HepG2 (cell line): ENCODE measurements around the gene MBD3. TPM values are rescaled to one million over a fixed set of nuclear protein-coding genes. Genes with fewer than 3 reads are reported as not detected.
A peak's percentile ranks its signal among the peaks of the same experiment; 100 is the strongest.

Experiments used
- ATAC-seq: fragments of 200-7000 bp; cut with Tn5 transposase; 3 replicates; pipeline ENCODE4 v1.9.1; 2020; ENCODE audit warnings: mild to moderate bottlenecking, moderate library complexity
- BruUV-seq: library from RNA; stranded (reverse); fragments of 400-500 nt; replicated peaks from 2 replicates; lab custom pipeline; 2021; lab: Mats Ljungman, UMichigan
- CTCF ChIA-PET: fragments of 300-600 bp; formaldehyde crosslinking; extraction: SDS; loops from one replicate; lab custom pipeline; 2021; ENCODE audit warnings: low total read pairs, inconsistent platforms, low intra/inter-chr PET ratio; lab: Yijun Ruan, JAX
- POLR2A ChIA-PET: fragments of 350-600 bp; sonication (Branson Sonifier 250); formaldehyde crosslinking; loops from one replicate; lab custom pipeline; 2020; ENCODE audit warnings: antibody characterized with exemption, inconsistent platforms; lab: Yijun Ruan, JAX
- DNase-seq: peaks from one replicate; pipeline ENCODE4 v3.0.0-alpha.2; 2015; ENCODE audit warnings: low spot score
- FAIRE-seq: peaks from 3 replicates; lab custom pipeline; 2011; peaks lifted over from hg19 to GRCh38; lab: Jason Lieb, UNC
- H2AFZ ChIP-seq: one replicate; pipeline ENCODE4 v1.6.1; 2011; ENCODE audit warnings: low read length, inconsistent platforms
- H3K27ac ChIP-seq: fragments of 300-600 bp; 3 replicates; pipeline ENCODE4 v1.8.0; 2011; ENCODE audit warnings: mixed run types, mild to moderate bottlenecking, mixed read lengths, low read length, inconsistent platforms; ENCODE audit not compliant: insufficient read depth; ENCODE audit errors: extremely low read length
- H3K27me3 ChIP-seq, 2 experiments: fragments of 200-600 bp in 1 of 2; 2 replicates in 1 of 2; 3 replicates in 1 of 2; pipeline versions ENCODE4 v1.6.0 to v1.8.0; 2011; ENCODE audit warnings: low read length in 2 of 2, mild to moderate bottlenecking in 2 of 2, moderate library complexity in 2 of 2, inconsistent platforms in 1 of 2; ENCODE audit not compliant: insufficient read depth in 2 of 2, control insufficient read depth in 1 of 2
- H3K36me3 ChIP-seq, 2 experiments: fragments of 200-600 bp in 1 of 2; replicated peaks in 1 of 2; 2 replicates in 1 of 2; 3 replicates in 1 of 2; pipeline versions ENCODE4 v1.5.1 to v1.8.0; 2011; ENCODE audit warnings: low read length in 2 of 2, inconsistent platforms in 1 of 2; ENCODE audit not compliant: insufficient read depth in 2 of 2, control insufficient read depth in 1 of 2
- H3K4me1 ChIP-seq: 2 replicates; pipeline ENCODE4 v1.5.1; 2012; ENCODE audit warnings: low read length, inconsistent platforms; ENCODE audit not compliant: insufficient read depth
- H3K4me2 ChIP-seq: 2 replicates; pipeline ENCODE4 v1.6.0; 2011; ENCODE audit warnings: low read depth, low read length, inconsistent platforms
- H3K4me3 ChIP-seq, 3 experiments: fragments of 200-600 bp in 1 of 3; sonication (generic), shearing (Covaris generic) in 1 of 3; replicated peaks in 1 of 3; 2 replicates each; pipeline ENCODE4 v1.5.1; 2011 to 2016; ENCODE audit warnings: low read length in 3 of 3, inconsistent platforms in 2 of 3, low read depth in 2 of 3, mild to moderate bottlenecking in 2 of 3, control low read depth in 1 of 3, mixed read lengths in 1 of 3; ENCODE audit not compliant: insufficient read depth in 1 of 3
- H3K79me2 ChIP-seq: one replicate; pipeline ENCODE4 v1.6.1; 2011; ENCODE audit warnings: low read length, inconsistent platforms; ENCODE audit not compliant: insufficient read depth
- H3K9ac ChIP-seq: 2 replicates; pipeline ENCODE4 v1.6.0; 2011; ENCODE audit warnings: mild to moderate bottlenecking, low read depth, low read length, inconsistent platforms; ENCODE audit not compliant: insufficient read depth
- H3K9me3 ChIP-seq: 2 replicates; pipeline ENCODE4 v1.5.1; 2012; ENCODE audit warnings: mild to moderate bottlenecking, low read length
- H4K20me1 ChIP-seq: 2 replicates; pipeline ENCODE4 v1.6.0; 2011; ENCODE audit warnings: inconsistent platforms, mild to moderate bottlenecking, low read length, moderate library complexity; ENCODE audit not compliant: insufficient read depth
- AGO2 ChIP-seq: fragments of 200-400 bp; formaldehyde crosslinking; optimal IDR thresholded peaks from 2 replicates; pipeline ENCODE3; 2017; ENCODE audit warnings: mild to moderate bottlenecking, low read depth, low read length, moderate library complexity
- ATF7-NPFF ChIP-seq: sonication (generic); formaldehyde crosslinking; IDR thresholded peaks from 2 replicates; pipeline ENCODE4 v1.8.1; 2023; ENCODE audit warnings: mild to moderate bottlenecking, low read depth, missing genetic modification reagents, moderate library complexity
- HIVEP1 ChIP-seq: sonication (generic); formaldehyde crosslinking; IDR thresholded peaks from 2 replicates; pipeline ENCODE4 v1.4.0; 2020; ENCODE audit warnings: mild to moderate bottlenecking, missing genetic modification reagents
- TAF15 ChIP-seq: fragments of 200-400 bp; formaldehyde crosslinking; IDR thresholded peaks from one replicate; pipeline ENCODE4 v1.6.1; 2018; ENCODE audit warnings: mild to moderate bottlenecking, low read depth, low read length; ENCODE audit not compliant: poor library complexity, severe bottlenecking
- WGBS: methylation state at CpG from one replicate; pipeline ENCODE4 v1.1.6; 2017; ENCODE audit warnings: low lambda C conversion rate; 5-methylcytosine and 5-hydroxymethylcytosine counted together
- in situ Hi-C: cut with HindIII; loops from 2 replicates; pipeline ENCODE4 v1.10.0; 2017; ENCODE audit warnings: low pct_unique_long_range_greater_than_20kb; ENCODE audit not compliant: extremely low pct_ligation_motif_present
- intact Hi-C: fragments of 100-400 bp; cut with micrococcal nuclease; formaldehyde crosslinking; loops from one replicate; pipeline ENCODE4 v1.10.0; 2022; ENCODE audit not compliant: unreplicated experiment
- polyA plus RNA-seq, 8 experiments: library from polyadenylated mRNA; depleted of rRNA in 3 of 8; stranded (reverse) in 7 of 8; unstranded in 1 of 8; fragments of >200 nt; fragmentation: Illumina TruSeq in 4 of 8; extraction: Trizol in 4 of 8; gene quantifications; 2 replicates each; pipeline versions ENCODE4 v1.2.1 to v1.2.3, GENCODE V29; 2011 to 2016; ENCODE audit warnings: low read depth in 4 of 8, missing spikeins in 1 of 8, mixed read lengths in 1 of 8; ENCODE audit not compliant: insufficient read depth in 1 of 8
- total RNA-seq, 5 experiments: library from RNA; depleted of rRNA; stranded (reverse); fragments of >200 nt; fragmentation: Illumina TruSeq; extraction: Trizol; gene quantifications; 2 replicates each; pipeline ENCODE4 v1.2.3, GENCODE V29; 2016; ENCODE audit warnings: low read depth in 1 of 5
- TF ChIP-seq, protein P1 (sequence below), 2 experiments: sonication (generic) in 1 of 2; formaldehyde crosslinking in 1 of 2; IDR thresholded peaks; 2 replicates each; pipeline versions ENCODE4 v1.4.0 to v1.6.1; 2016 to 2020; ENCODE audit warnings: borderline replicate concordance in 1 of 2, low read depth in 1 of 2, mild to moderate bottlenecking in 1 of 2, missing genetic modification reagents in 1 of 2
- TF ChIP-seq, protein P2 (sequence below), 2 experiments: sonication (generic) in 1 of 2; formaldehyde crosslinking in 1 of 2; IDR thresholded peaks; 2 replicates each; pipeline versions ENCODE4 v1.5.1 to v1.6.1; 2011 to 2020; ENCODE audit warnings: borderline replicate concordance in 1 of 2, low read depth in 1 of 2, low read length in 1 of 2, mild to moderate bottlenecking in 1 of 2, missing genetic modification reagents in 1 of 2, moderate library complexity in 1 of 2

Gene MBD3
- total and polyA plus RNA-seq, 2 of the 13 experiments (the other 11 are each of a cell fraction or from before 2014, with no cell fraction given): 21.2 to 76.9 TPM

DNA sequence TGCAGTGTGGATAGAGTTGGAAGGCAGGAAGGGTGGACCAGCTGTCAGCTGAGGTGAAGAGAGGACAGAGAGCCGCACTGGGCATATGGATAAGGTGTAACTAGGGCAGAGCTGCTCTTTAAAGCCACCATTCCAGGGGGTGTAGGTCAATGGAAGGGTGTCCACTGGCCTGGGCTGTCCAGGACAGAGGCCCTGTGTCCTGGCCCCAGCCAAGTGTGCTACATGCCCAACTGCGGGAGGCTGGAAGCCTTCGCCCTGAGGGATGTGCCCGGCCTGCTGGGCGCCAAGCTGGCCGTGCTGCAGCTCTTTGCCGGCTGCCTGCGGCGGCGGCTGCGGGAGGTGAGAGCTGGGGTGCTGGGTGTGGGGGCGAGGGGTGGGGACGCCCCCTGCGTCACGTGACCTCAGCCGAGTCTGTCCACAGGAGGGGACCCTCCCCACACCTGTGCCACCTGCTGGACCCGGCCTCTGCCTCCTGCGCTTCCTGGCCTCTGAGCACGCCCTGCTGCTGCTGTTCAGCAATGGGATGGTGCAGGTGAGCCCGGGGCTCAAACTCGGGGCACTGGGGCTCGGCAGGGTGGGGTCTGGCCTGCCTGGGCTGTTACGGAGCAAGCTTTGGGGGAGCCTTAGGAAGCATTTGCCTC lies 59.0 kb downstream of the MBD3 start:
- intact Hi-C loops: no loop called here
- H2AFZ ChIP-seq: no peak overlapping the region
- no peaks in the 10 kb centered on the region for H4K20me1 ChIP-seq
- no peak overlapping the region for H3K4me3 ChIP-seq
- DNase-seq (no peak), FAIRE-seq (no peak), ATAC-seq (peak; percentile 19)
- in situ Hi-C loops: no loop called here
- H3K4me2 ChIP-seq: no peak overlapping the region
- no peaks in the 10 kb centered on the region for H3K79me2 ChIP-seq
- no peak for TF ChIP-seq HIVEP1 (CRISPR knock-in tag)
- TF ChIP-seq ATF7-NPFF (CRISPR knock-in tag): no peak
- TF ChIP-seq, protein P1, sequence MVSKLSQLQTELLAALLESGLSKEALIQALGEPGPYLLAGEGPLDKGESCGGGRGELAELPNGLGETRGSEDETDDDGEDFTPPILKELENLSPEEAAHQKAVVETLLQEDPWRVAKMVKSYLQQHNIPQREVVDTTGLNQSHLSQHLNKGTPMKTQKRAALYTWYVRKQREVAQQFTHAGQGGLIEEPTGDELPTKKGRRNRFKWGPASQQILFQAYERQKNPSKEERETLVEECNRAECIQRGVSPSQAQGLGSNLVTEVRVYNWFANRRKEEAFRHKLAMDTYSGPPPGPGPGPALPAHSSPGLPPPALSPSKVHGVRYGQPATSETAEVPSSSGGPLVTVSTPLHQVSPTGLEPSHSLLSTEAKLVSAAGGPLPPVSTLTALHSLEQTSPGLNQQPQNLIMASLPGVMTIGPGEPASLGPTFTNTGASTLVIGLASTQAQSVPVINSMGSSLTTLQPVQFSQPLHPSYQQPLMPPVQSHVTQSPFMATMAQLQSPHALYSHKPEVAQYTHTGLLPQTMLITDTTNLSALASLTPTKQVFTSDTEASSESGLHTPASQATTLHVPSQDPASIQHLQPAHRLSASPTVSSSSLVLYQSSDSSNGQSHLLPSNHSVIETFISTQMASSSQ (IDR thresholded peaks at IDR 0.05; ENCODE audit: low read depth): no peak
- TF ChIP-seq, protein P1 (CRISPR knock-in tag; IDR thresholded peaks at IDR 0.05; ENCODE audit: borderline replicate concordance): no peak
- TF ChIP-seq AGO2: peak; percentile 49
- TF ChIP-seq TAF15: no peak
- TF ChIP-seq, protein P2, sequence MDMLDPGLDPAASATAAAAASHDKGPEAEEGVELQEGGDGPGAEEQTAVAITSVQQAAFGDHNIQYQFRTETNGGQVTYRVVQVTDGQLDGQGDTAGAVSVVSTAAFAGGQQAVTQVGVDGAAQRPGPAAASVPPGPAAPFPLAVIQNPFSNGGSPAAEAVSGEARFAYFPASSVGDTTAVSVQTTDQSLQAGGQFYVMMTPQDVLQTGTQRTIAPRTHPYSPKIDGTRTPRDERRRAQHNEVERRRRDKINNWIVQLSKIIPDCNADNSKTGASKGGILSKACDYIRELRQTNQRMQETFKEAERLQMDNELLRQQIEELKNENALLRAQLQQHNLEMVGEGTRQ (IDR thresholded peaks at IDR 0.05; ENCODE audit: low read depth, low read length): peak; percentile 12; the same call in 1 of the 2 replicates
- TF ChIP-seq, protein P2 (CRISPR knock-in tag; IDR thresholded peaks at IDR 0.05; ENCODE audit: borderline replicate concordance): no peak
- ChIA-PET POLR2A (no interaction called here), CTCF (no interaction called here)
- no peak overlapping the region for H3K27ac ChIP-seq
- peaks cover 4 to 23% of the 10 kb centered on the region in 2 experiments for H3K27me3 ChIP-seq
- no TSS peak for BruUV-seq
- peaks cover under 1% of the 10 kb centered on the region; the same call in 1 of the 2 replicates for H3K4me1 ChIP-seq
- WGBS: 51% methylated on average over 8 of the region's 23 CpGs
- H3K9me3 ChIP-seq: no peaks in the 10 kb centered on the region
- no peaks in the 10 kb centered on the region for H3K36me3 ChIP-seq
- H3K9ac ChIP-seq: no peak overlapping the region
